HG03432 (cell line): ENCODE measurements around the gene CCDC177.

ENCODE experiments used
- ATAC-seq: cut with Tn5 transposase; IDR thresholded peaks from one replicate; pipeline ENCODE4 v1.9.1; 2021; ENCODE audit warnings: mild to moderate bottlenecking, moderate library complexity; ENCODE audit not compliant: unreplicated experiment

Gene CCDC177

GRCh38 chr14:69574263-69574953 is at the start of gene CCDC177:
CCDC177 (minus strand) TSS chr14:69574871; CDS start chr14:69573622, 1,249 bp downstream.
- ATAC-seq: no peak

- ATAC-seq: no peak
Measured at GRCh38 chr14:69624136-69624535, 49.5 kb upstream of the CCDC177 start.

GRCh38 chr14:69620981-69621380 is 46.3 kb upstream of the CCDC177 start:
- no peak for ATAC-seq

- no peak for ATAC-seq
Measured at GRCh38 chr14:69620211-69620611, 45.5 kb upstream of the CCDC177 start.

GRCh38 chr14:69619012-69619411 is 44.3 kb upstream of the CCDC177 start:
- ATAC-seq: no peak

GRCh38 chr14:69617796-69618195 is 43.1 kb upstream of the CCDC177 start:
- ATAC-seq: no peak

GRCh38 chr14:69616408-69616773 is 41.7 kb upstream of the CCDC177 start:
- no peak for ATAC-seq

- ATAC-seq: peak; percentile 44
Measured at GRCh38 chr14:69615496-69616407, 41.1 kb upstream of the CCDC177 start.

- ATAC-seq: no peak
Measured at GRCh38 chr14:69615121-69615495, 40.4 kb upstream of the CCDC177 start.

GRCh38 chr14:69614592-69614991 is 39.9 kb upstream of the CCDC177 start:
- ATAC-seq: no peak

GRCh38 chr14:69613312-69614073 is 38.8 kb upstream of the CCDC177 start:
- ATAC-seq: no peak

GRCh38 chr14:69612783-69613130 is 38.1 kb upstream of the CCDC177 start:
- ATAC-seq: no peak

- peak; percentile 18 for ATAC-seq
Measured at GRCh38 chr14:69612014-69612782, 37.5 kb upstream of the CCDC177 start.

- ATAC-seq: peak; percentile 65
Measured at GRCh38 chr14:69611172-69612013, 36.7 kb upstream of the CCDC177 start, which contains the start of gene SUSD6. SUSD6 (plus strand) TSS chr14:69611596; CDS start chr14:69658593, 46,997 bp downstream.

GRCh38 chr14:69610874-69611171 is 36.2 kb upstream of the CCDC177 start:
- no peak for ATAC-seq

- ATAC-seq: no peak
Measured at GRCh38 chr14:69610020-69610873, 35.6 kb upstream of the CCDC177 start.

- no peak for ATAC-seq
Measured at GRCh38 chr14:69606258-69607184, 31.9 kb upstream of the CCDC177 start.

- no peak for ATAC-seq
Measured at GRCh38 chr14:69605738-69606137, 31.1 kb upstream of the CCDC177 start.
